Activated T-helper 1 cell treated with anti-CD3 and anti-CD28 coated beads, Interleukin-12 subunit alpha, Interleukin-12 subunit beta, Interleukin-2, Interleukin-4 antibody, amounts not matched to agents 30 ng/mL and 10 ng/mL and 1 ng/mL, durations not matched to agents 14 hours and 24 hours and 36 hours (primary cell): ENCODE results near the gene SLC37A1. TPM values are rescaled to one million over a fixed set of nuclear protein-coding genes. Genes with fewer than 3 reads are reported as not detected.

Experiments
- DNase-seq: peaks from one replicate; pipeline ENCODE4 v3.0.0; 2021; ENCODE audit warnings: low spot score
- H3K27ac Mint-ChIP-seq: one replicate; pipeline ENCODE4 v1.8.0; 2021; ENCODE audit warnings: mild to moderate bottlenecking, mixed read lengths
- H3K27me3 Mint-ChIP-seq: one replicate; pipeline ENCODE4 v1.8.0; 2022; ENCODE audit warnings: mild to moderate bottlenecking, moderate library complexity, mixed read lengths; ENCODE audit not compliant: insufficient read depth
- H3K36me3 Mint-ChIP-seq: one replicate; pipeline ENCODE4 v1.8.0; 2021; ENCODE audit warnings: low read depth, mixed read lengths
- H3K4me1 Mint-ChIP-seq: one replicate; pipeline ENCODE4 v1.8.0; 2021; ENCODE audit warnings: low read depth, mixed read lengths
- H3K4me3 Mint-ChIP-seq: one replicate; pipeline ENCODE4 v1.8.0; 2021; ENCODE audit warnings: mild to moderate bottlenecking, moderate library complexity, mixed read lengths
- H3K9me3 Mint-ChIP-seq: one replicate; pipeline ENCODE4 v1.8.0; 2021; ENCODE audit warnings: mixed read lengths
- intact Hi-C: fragments of 100-400 bp; cut with micrococcal nuclease; formaldehyde crosslinking; loops from one replicate; pipeline ENCODE4 v1.15.1; 2024
- total RNA-seq: library from RNA; stranded (reverse); gene quantifications from 2 replicates; pipeline ENCODE4 v1.2.3, GENCODE V29; 2022

SLC37A1 gene
- total RNA-seq, 1 donor from 2014 or later = 25.0 TPM

DNA sequence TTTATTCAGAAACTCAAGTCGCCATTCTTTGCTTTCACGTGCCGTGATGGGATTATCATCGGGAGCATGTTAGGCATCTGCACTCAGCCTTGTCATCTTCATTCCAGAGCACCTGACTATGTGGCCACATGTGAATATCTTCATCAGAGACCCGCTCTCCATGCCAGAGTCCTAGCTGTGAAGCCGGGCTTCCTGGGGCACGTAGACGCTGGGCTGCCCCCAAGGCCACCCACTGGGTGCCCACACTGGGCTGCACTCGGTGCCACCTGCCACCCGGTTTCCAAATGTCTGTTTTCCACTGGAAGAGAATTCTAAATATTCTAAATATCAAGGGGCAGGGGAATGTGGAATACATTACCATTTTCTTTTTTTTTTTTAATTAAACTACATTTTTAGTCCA lies 43.8 kb downstream of the SLC37A1 start:
- H3K27me3 Mint-ChIP-seq = no peaks in the 10 kb centered on the region
- DNase-seq = no peak
- peaks cover 12% of the 10 kb centered on the region for H3K36me3 Mint-ChIP-seq
- intact Hi-C loops = no loop called here
- H3K4me1 Mint-ChIP-seq = no peaks in the 10 kb centered on the region
- no peak overlapping the region for H3K27ac Mint-ChIP-seq
- no peak overlapping the region for H3K4me3 Mint-ChIP-seq
- no peaks in the 10 kb centered on the region for H3K9me3 Mint-ChIP-seq

DNA sequence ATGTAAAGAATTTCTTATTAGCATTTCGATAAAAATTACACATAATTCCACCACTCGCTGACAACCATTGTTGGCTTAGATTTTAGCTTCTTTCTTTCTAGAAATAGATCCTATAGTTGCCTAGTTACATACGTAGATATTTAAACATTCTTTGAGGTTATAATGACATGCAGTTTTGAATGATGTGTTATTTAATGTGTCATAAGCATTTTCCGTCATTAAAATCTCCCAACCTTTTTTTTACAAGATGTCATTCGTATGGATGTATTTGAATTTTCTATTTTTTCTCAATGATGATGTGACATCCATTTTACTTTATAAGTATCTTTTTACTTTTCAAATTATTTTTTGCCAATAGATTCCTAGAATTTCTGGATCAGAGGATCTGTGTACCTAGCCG lies 44.7 kb downstream of the SLC37A1 start:
- Mint-ChIP-seq H3K36me3 (peaks cover 14% of the 10 kb centered on the region), H3K4me1 (no peaks in the 10 kb centered on the region), H3K27me3 (no peaks in the 10 kb centered on the region), H3K9me3 (no peaks in the 10 kb centered on the region), H3K4me3 (no peak overlapping the region), H3K27ac (no peak overlapping the region)
- intact Hi-C loops = no loop called here
- DNase-seq = no peak

DNA sequence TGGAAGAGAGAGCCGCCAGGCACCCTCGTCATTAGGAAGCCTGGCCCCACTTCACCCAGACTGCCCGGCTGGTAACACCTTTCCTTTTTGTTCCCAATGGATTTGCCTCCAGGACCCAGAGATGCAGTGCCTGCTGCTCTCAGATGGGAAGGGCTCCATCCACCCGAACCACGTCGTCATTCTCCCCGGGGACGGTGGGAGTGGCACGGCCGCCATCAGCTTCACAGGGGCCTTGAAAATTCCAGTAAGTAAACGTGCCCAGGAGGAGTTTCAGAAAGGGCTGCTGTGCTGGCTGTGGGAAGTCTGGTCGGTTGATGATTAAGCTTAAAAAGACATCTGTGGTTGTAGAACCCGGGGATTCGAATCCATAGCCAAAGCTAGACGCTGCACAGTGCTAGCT lies 45.2 kb downstream of the SLC37A1 start:
- Mint-ChIP-seq H3K4me1 (no peaks in the 10 kb centered on the region), H3K9me3 (no peaks in the 10 kb centered on the region), H3K27me3 (no peaks in the 10 kb centered on the region), H3K36me3 (peaks cover 10% of the 10 kb centered on the region), H3K4me3 (no peak overlapping the region), H3K27ac (no peak overlapping the region)
- no peak for DNase-seq
- intact Hi-C loops = no loop called here

DNA sequence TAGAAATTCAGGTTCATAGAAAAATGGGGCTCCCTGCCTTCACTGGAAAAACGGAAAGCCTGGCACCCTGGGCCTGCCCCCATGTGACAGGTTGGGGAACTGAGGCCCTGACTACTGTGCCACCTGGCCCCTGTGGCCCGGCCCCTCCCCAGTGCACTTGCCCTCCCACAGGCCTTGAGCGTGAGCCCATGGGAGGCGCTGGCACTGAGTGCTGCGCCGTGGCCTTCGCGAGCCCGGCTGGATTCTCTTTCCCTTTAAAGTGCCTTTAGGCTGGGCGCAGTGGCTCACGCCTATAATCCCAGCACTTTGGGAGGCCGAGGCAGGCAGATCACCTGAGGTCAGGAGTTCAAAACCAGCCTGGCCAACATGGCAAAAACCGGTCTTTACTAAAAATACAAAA lies 45.7 kb downstream of the SLC37A1 start:
- DNase-seq = no peak
- Mint-ChIP-seq H3K36me3 (peaks cover 6% of the 10 kb centered on the region), H3K27me3 (no peaks in the 10 kb centered on the region), H3K27ac (no peak overlapping the region), H3K4me1 (no peaks in the 10 kb centered on the region), H3K9me3 (no peaks in the 10 kb centered on the region), H3K4me3 (no peak overlapping the region)
- intact Hi-C loops = no loop called here

DNA sequence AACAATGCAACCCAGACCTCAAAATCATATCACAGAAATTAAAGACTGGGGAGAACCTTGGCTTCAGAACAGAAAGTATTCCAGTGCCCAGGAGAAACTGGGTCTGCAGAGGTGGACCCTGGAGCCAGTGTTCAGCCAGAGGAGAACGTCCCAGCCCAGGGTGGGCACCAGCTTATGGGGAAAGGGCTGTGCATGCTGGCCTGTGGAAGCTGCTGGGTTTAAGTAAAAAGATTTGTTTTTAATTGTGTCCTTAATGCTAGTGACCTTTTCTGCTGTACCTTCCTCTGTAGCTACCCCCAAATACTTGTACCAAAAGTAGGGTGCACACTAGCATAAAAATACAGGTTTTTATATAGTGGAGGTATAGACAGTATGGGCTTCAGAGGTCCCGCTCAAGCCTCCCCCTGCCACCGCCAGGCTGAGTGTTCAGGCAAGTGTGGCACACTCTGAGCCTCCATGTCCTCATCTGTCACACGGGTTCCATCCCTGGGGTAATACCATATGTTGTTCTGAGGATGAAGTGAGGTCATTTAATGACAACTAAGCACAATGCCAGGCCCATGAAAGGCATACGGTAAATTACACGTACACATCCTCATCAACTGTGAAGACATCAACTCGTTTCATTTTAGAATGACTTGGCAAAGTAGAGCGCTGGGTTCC lies 47.0 kb downstream of the SLC37A1 start:
- H3K27me3 Mint-ChIP-seq = no peaks in the 10 kb centered on the region
- H3K9me3 Mint-ChIP-seq = no peaks in the 10 kb centered on the region
- DNase-seq = no peak
- no peaks in the 10 kb centered on the region for H3K4me1 Mint-ChIP-seq
- intact Hi-C loops = no loop called here
- no peak overlapping the region for H3K27ac Mint-ChIP-seq
- H3K36me3 Mint-ChIP-seq = peaks cover 6% of the 10 kb centered on the region
- H3K4me3 Mint-ChIP-seq = no peak overlapping the region

DNA sequence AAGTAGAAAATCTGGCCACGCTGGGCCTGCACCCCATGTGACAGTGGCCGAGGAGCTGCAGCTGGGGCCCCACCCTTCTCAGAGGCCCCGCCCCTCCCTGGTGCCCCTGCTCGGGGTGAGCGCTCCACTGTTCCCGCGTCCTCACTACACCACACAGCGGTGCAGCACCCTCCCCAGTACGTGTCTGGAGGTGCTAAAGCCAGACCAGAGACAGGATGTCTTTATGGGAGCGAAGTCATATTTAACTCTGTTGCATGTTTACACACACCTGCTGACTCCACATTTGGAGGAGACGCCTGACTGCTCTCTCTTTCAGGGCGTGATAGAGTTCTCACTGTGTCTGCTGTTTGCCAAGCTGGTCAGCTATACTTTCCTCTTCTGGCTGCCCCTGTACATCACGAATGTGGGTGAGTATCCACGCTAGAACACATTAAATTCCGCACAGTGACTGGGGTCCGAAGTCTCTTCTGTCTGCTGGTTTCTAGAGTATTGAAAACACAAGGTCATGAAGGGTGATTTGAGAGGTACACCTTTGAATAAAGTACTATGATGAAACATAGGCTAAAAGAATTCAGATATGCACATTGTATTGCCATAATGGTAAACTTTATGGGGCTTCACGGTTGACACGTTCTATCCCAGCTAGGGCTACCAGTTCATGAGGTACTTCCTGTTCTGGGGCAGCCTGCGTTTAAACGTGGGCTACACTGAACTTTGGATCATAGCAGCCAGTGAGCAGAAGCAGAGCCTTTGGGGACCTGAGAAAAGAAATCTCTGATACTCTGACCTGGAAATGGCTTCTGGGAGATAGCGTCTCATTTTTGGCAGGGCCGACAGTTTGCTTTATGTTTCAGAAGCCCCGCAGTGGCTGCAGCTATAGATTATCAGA lies 48.4 kb downstream of the SLC37A1 start:
- H3K27ac Mint-ChIP-seq = no peak overlapping the region
- intact Hi-C loops = no loop called here

DNA sequence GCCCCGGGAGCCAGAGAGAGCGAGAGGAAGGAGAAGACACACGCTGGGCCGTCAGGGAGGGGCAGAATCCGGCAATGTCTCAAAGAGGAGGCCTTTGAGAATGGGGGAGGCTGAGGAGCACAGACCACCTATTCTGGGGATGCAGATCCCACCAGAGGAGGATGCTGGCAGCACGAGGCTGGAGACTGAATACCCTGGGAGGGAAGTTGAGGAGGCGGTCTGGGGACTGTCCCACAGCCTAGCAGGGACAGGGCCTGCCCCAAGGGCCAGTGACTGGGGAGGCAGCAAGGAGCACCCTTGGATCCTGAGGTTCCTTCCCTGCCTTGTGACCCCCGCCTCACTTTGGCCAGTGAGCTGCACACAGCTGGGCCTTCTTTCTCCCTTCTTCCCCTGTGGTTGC lies 49.2 kb downstream of the SLC37A1 start:
- DNase-seq = no peak
- Mint-ChIP-seq H3K9me3 (no peaks in the 10 kb centered on the region), H3K36me3 (peaks cover 6% of the 10 kb centered on the region), H3K27ac (no peak overlapping the region), H3K27me3 (no peaks in the 10 kb centered on the region), H3K4me3 (no peak overlapping the region), H3K4me1 (no peaks in the 10 kb centered on the region)
- intact Hi-C loops = no loop called here

More for the DNA sequence above, 48.4 kb downstream of the SLC37A1 start:
- Mint-ChIP-seq H3K4me3 (no peak overlapping the region), H3K4me1 (no peaks in the 10 kb centered on the region), H3K27me3 (no peaks in the 10 kb centered on the region), H3K36me3 (peaks cover 6% of the 10 kb centered on the region), H3K9me3 (no peaks in the 10 kb centered on the region)
- no peak for DNase-seq

DNA sequence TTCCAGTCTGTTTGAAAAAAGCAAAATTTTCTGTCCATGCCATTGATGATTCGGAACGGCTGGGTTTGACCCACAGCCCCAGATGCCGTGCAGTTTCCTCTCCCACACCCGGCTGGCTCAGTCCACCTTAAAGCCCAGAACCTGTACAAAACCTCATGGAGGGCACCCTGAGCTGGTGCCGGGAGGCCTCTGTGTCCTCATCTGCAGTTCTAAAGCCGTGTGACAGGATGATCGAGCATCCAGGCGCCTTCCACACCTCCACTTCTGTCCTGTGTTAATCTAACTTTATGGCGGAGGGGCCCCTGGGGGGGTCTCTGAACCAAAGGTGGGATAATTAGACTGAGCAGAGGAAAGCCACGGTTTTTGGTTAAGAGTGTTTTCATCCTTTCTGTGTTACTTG lies 49.6 kb downstream of the SLC37A1 start:
- no peaks in the 10 kb centered on the region for H3K4me1 Mint-ChIP-seq
- peaks cover 6% of the 10 kb centered on the region for H3K36me3 Mint-ChIP-seq
- H3K27me3 Mint-ChIP-seq = no peaks in the 10 kb centered on the region
- intact Hi-C loops = no loop called here
- no peak for DNase-seq
- H3K27ac Mint-ChIP-seq = no peak overlapping the region
- H3K4me3 Mint-ChIP-seq = no peak overlapping the region
- no peaks in the 10 kb centered on the region for H3K9me3 Mint-ChIP-seq

DNA sequence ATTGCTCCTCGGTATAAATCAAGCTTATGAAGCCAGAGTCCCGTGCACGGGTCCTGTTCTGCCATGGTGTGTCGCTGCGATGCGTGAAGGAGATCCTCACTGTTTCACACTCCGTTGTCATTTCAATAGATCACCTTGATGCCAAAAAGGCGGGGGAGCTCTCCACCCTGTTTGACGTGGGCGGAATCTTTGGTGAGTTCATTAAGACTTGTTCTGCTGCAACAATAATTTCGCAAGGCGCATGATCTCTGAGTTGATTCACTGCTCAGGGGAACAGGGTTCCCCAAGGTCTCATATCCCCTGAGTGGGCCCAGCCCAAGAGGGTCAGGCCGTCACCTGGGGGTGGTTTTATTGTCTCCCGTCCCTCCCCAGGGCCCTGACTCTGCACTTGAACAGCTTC lies 50.0 kb downstream of the SLC37A1 start:
- no peak for DNase-seq
- Mint-ChIP-seq H3K9me3 (no peaks in the 10 kb centered on the region), H3K36me3 (peaks cover 6% of the 10 kb centered on the region), H3K4me1 (no peaks in the 10 kb centered on the region), H3K27me3 (no peaks in the 10 kb centered on the region), H3K4me3 (no peak overlapping the region), H3K27ac (no peak overlapping the region)
- intact Hi-C loops = no loop called here

DNA sequence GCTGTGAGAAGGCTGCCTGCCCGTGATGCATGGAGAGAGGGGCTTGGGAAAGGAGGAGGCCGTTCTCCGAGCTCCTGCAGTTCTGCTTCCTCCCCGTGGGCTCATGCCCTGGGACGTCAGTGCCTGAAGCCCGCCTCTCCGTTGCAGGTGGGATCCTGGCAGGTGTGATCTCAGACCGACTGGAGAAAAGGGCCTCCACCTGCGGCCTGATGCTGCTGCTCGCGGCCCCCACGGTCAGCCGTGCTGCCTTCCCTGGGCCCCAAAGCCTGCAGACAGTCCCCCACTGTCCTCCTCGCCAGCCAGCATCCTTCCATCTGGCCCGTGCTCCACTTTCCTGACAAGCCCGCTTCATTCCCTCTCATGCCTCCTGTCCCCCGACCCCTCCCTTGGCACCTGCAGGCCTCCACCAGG lies 50.9 kb downstream of the SLC37A1 start:
- Mint-ChIP-seq H3K27me3 (no peaks in the 10 kb centered on the region), H3K27ac (no peak overlapping the region), H3K4me3 (no peak overlapping the region), H3K36me3 (peaks cover 6% of the 10 kb centered on the region), H3K4me1 (no peaks in the 10 kb centered on the region), H3K9me3 (no peaks in the 10 kb centered on the region)
- intact Hi-C loops = no loop called here
- DNase-seq = no peak

DNA sequence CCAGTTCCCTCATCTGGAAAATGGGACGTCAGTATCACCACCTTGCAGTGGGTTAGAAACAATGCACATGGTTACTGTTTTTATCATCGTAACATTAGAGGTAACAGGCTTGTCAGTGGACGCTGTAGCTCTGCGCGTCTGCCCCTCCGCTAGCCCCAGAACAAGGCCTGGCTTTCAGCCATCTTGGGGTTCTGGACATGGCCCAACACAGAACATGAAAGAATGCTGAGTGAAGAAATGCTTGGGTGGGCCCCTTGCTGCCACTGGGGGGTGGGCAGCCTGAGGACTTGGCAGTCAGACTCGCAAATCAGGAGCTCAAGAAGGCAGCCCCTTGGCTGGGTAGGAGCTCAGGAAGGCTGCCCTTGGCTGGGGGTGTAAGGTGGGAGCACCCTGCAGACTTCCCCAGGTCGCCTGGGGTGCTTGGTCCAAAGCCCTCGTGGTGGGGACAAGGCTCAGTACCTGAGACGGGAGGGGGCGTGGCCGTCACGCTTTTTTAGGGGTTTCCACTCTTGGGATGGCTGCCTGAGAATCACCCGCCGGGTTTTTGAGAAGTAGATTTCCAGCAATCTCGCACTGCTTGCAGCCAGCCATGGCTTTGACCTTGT lies 51.7 kb downstream of the SLC37A1 start:
- DNase-seq = no peak

DNA sequence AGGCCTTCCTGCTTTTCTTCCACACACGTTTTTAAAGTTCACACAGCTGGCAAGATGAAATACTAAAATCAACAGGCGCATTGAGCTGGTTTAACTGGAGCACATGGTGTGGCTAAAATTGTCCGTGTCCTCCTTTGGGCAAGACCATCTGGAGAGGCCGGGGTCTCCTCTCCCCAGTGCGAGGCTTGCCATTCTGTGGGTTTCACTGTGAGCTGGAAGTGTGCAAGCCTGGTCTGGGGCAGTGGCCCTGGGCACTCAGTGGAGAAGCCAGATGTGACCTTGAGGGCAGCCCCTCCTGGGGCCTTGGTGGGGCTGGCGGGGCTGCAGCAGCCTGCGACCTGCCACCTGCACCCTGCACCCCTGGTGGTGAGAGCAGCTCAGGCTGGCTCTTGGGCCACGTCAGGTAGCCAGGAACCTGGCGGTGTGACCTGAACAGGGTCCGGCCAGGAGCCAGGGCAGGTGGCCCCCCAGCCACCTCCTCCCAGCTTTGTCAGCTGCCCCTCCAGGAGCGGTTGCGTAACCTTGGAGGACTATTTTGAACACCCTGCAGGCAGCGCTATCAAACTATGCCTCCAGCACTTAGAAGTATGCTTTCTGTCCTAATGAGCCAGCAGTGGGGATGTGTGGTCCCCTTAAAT lies 52.4 kb downstream of the SLC37A1 start:
- no peak overlapping the region for H3K27ac Mint-ChIP-seq
- peaks cover 6% of the 10 kb centered on the region for H3K36me3 Mint-ChIP-seq
- DNase-seq = no peak
- intact Hi-C loops = no loop called here
- H3K4me1 Mint-ChIP-seq = no peaks in the 10 kb centered on the region
- H3K4me3 Mint-ChIP-seq = no peak overlapping the region
- no peaks in the 10 kb centered on the region for H3K9me3 Mint-ChIP-seq
- H3K27me3 Mint-ChIP-seq = no peaks in the 10 kb centered on the region

More for the DNA sequence above, 51.7 kb downstream of the SLC37A1 start:
- no peaks in the 10 kb centered on the region for H3K4me1 Mint-ChIP-seq
- no peaks in the 10 kb centered on the region for H3K27me3 Mint-ChIP-seq
- peaks cover 6% of the 10 kb centered on the region for H3K36me3 Mint-ChIP-seq
- H3K9me3 Mint-ChIP-seq = no peaks in the 10 kb centered on the region
- H3K4me3 Mint-ChIP-seq = no peak overlapping the region
- intact Hi-C loops = no loop called here
- H3K27ac Mint-ChIP-seq = no peak overlapping the region
